Natural killer cell (primary cell): ENCODE data around the gene MAP4K3. TPM values are rescaled to one million over a fixed set of nuclear protein-coding genes. Genes with fewer than 3 reads are reported as not detected.

ENCODE experiments used
- ATAC-seq, 3 donors: fragments of 150-1000 bp in 2 of 3; fragments of 200-7000 bp in 1 of 3; cut with Tn5 transposase; 1 replicate in 1 of 3; 2 replicates in 2 of 3; pipeline ENCODE4 v1.10.0; 2021; ENCODE audit warnings: mild to moderate bottlenecking in 2 of 3, moderate library complexity in 2 of 3
- DNase-seq, 2 donors: peaks; one replicate each; pipeline versions ENCODE4 v3.0.0 to v3.0.0-alpha.2; 2013 to 2021; ENCODE audit warnings: mixed read lengths in 1 of 2
- H3K27ac ChIP-seq: one replicate; pipeline ENCODE4 v1.5.1; 2013; ENCODE audit warnings: mild to moderate bottlenecking, low read length
- H3K27me3 ChIP-seq: one replicate; pipeline ENCODE4 v1.6.1; 2013; ENCODE audit warnings: low read length; ENCODE audit not compliant: control insufficient read depth, insufficient read depth
- H3K36me3 ChIP-seq: one replicate; pipeline ENCODE4 v1.6.1; 2013; ENCODE audit warnings: low read length; ENCODE audit not compliant: control insufficient read depth, insufficient read depth
- H3K4me1 ChIP-seq: one replicate; pipeline ENCODE4 v1.6.1; 2013; ENCODE audit warnings: low read length; ENCODE audit not compliant: control insufficient read depth, insufficient read depth
- H3K4me3 ChIP-seq: one replicate; pipeline ENCODE4 v1.5.1; 2013; ENCODE audit warnings: low read length
- H3K9me3 ChIP-seq: one replicate; pipeline ENCODE4 v1.6.1; 2013; ENCODE audit warnings: low read length; ENCODE audit not compliant: control insufficient read depth, insufficient read depth
- H3K27ac Mint-ChIP-seq, 2 donors: one replicate each; pipeline ENCODE4 v1.8.0; 2022; ENCODE audit warnings: mild to moderate bottlenecking in 2 of 2, mixed read lengths in 2 of 2, moderate library complexity in 1 of 2
- H3K27me3 Mint-ChIP-seq, 2 donors: one replicate each; pipeline ENCODE4 v1.8.0; 2022; ENCODE audit warnings: low read depth in 2 of 2, mixed read lengths in 2 of 2
- H3K36me3 Mint-ChIP-seq: one replicate; pipeline ENCODE4 v1.8.0; 2022; ENCODE audit warnings: mixed read lengths
- H3K4me1 Mint-ChIP-seq, 2 donors: one replicate each; pipeline ENCODE4 v1.8.0; 2022; ENCODE audit warnings: mixed read lengths in 2 of 2
- H3K4me3 Mint-ChIP-seq: one replicate; pipeline ENCODE4 v1.8.0; 2022; ENCODE audit warnings: mild to moderate bottlenecking, moderate library complexity, mixed read lengths
- H3K9me3 Mint-ChIP-seq, 2 donors: one replicate each; pipeline ENCODE4 v1.8.0; 2022; ENCODE audit warnings: mixed read lengths in 2 of 2
- CTCF ChIP-seq: fragments of 200-600 bp; IDR thresholded peaks from one replicate; pipeline ENCODE4 v1.8.0; 2022; ENCODE audit warnings: antibody characterized with exemption
- WGBS: methylation state at CpG from one replicate; pipeline ENCODE4 v1.1.7; 2013; ENCODE audit warnings: missing lambda C conversion rate; ENCODE audit not compliant: insufficient coverage; 5-methylcytosine and 5-hydroxymethylcytosine counted together
- intact Hi-C: fragments of 100-400 bp; cut with micrococcal nuclease; formaldehyde crosslinking; loops from one replicate; pipeline ENCODE4 v1.14.2; 2022
- total RNA-seq, 4 donors: library from RNA; stranded (reverse); fragments of 120-200 nt in 1 of 4; gene quantifications; one replicate each; pipeline versions ENCODE4 v1.2.3 to v1.2.4, GENCODE V29; 2013 to 2022

Gene MAP4K3
- total RNA-seq, 3 donors from 2014 or later (not counting 1 experiment from before 2014, with no cell fraction given) = 17.3 to 25.9 (median 20.3) TPM

- Histone ChIP-seq H3K4me1 (peaks cover 7% of the 10 kb centered on the region), H3K9me3 (no peaks in the 10 kb centered on the region), H3K36me3 (no peaks in the 10 kb centered on the region), H3K27ac (no peak overlapping the region), H3K27me3 (no peaks in the 10 kb centered on the region), H3K4me3 (no peak overlapping the region)
- Mint-ChIP-seq H3K36me3 (no peaks in the 10 kb centered on the region), H3K9me3 (no peaks in the 10 kb centered on the region), H3K4me1 (peaks cover 14 to 19% of the 10 kb centered on the region in 2 donors), H3K27ac (no peak overlapping the region), H3K27me3 (no peaks in the 10 kb centered on the region), H3K4me3 (no peak overlapping the region)
- no peak for DNase-seq
- no peak for ATAC-seq
- 85% methylated on average over 3 of the region's 4 CpGs for WGBS
- intact Hi-C loops = no loop called here
- no peak for TF ChIP-seq CTCF
Observed at GRCh38 chr2:39241588-39241987, 195.5 kb downstream of the MAP4K3 start.

GRCh38 chr2:39240758-39241157 is 196.3 kb downstream of the MAP4K3 start:
- Mint-ChIP-seq H3K27ac (no peak overlapping the region), H3K27me3 (no peaks in the 10 kb centered on the region), H3K4me1 (peaks cover 13 to 14% of the 10 kb centered on the region in 2 donors), H3K4me3 (no peak overlapping the region), H3K36me3 (peaks cover 2% of the 10 kb centered on the region), H3K9me3 (no peaks in the 10 kb centered on the region)
- no peaks in the 10 kb centered on the region for H3K27me3 ChIP-seq
- H3K4me3 ChIP-seq = no peak overlapping the region
- DNase-seq (no peak), ATAC-seq (no peak)
- intact Hi-C loops = no loop called here
- no peaks in the 10 kb centered on the region for H3K9me3 ChIP-seq
- TF ChIP-seq CTCF = no peak
- peaks cover 7% of the 10 kb centered on the region for H3K4me1 ChIP-seq
- H3K27ac ChIP-seq = no peak overlapping the region
- H3K36me3 ChIP-seq = no peaks in the 10 kb centered on the region
- 81% methylated on average over 6 of the region's 6 CpGs for WGBS

GRCh38 chr2:39234754-39235153 is 202.3 kb downstream of the MAP4K3 start:
- no peak overlapping the region for H3K4me3 Mint-ChIP-seq
- no peaks in the 10 kb centered on the region for H3K4me1 ChIP-seq
- H3K36me3 Mint-ChIP-seq = peaks cover 7% of the 10 kb centered on the region
- WGBS = 94% methylated on average over 1 of the region's 1 CpG
- H3K9me3 Mint-ChIP-seq = peaks cover 2% of the 10 kb centered on the region in 2 donors
- H3K4me3 ChIP-seq = no peak overlapping the region
- intact Hi-C loops = no loop called here
- no peak overlapping the region for H3K27ac Mint-ChIP-seq
- H3K9me3 ChIP-seq = no peaks in the 10 kb centered on the region
- H3K36me3 ChIP-seq = no peaks in the 10 kb centered on the region
- H3K27me3 Mint-ChIP-seq = peaks cover 0 to 3% of the 10 kb centered on the region in 2 donors
- ATAC-seq (no peak), DNase-seq (no peak)
- no peak for TF ChIP-seq CTCF
- no peaks in the 10 kb centered on the region for H3K27me3 ChIP-seq
- no peak overlapping the region for H3K27ac ChIP-seq
- peaks cover 0 to 2% of the 10 kb centered on the region in 2 donors for H3K4me1 Mint-ChIP-seq

- H3K9me3 Mint-ChIP-seq = peaks cover 2% of the 10 kb centered on the region in 2 donors
- H3K36me3 ChIP-seq = no peaks in the 10 kb centered on the region
- H3K27ac Mint-ChIP-seq = no peak overlapping the region
- no peak overlapping the region for H3K4me3 Mint-ChIP-seq
- DNase-seq = no peak
- H3K4me1 Mint-ChIP-seq = peaks cover 19 to 24% of the 10 kb centered on the region in 2 donors
- H3K4me1 ChIP-seq = peaks cover 3% of the 10 kb centered on the region
- H3K9me3 ChIP-seq = no peaks in the 10 kb centered on the region
- H3K4me3 ChIP-seq = no peak overlapping the region
- intact Hi-C loops = no loop called here
- peaks cover 0 to 3% of the 10 kb centered on the region in 2 donors for H3K27me3 Mint-ChIP-seq
- peaks cover 7% of the 10 kb centered on the region for H3K36me3 Mint-ChIP-seq
- TF ChIP-seq CTCF = no peak
- no peaks in the 10 kb centered on the region for H3K27me3 ChIP-seq
- no peak overlapping the region for H3K27ac ChIP-seq
- ATAC-seq = no peak
Observed at GRCh38 chr2:39232141-39232540, 204.9 kb downstream of the MAP4K3 start.
